ENCODE measurements around the gene NT5C3B. TPM values are rescaled to one million over a fixed set of nuclear protein-coding genes. Genes with fewer than 3 reads are reported as not detected.
"Not testable (repeated sequence)": the region's sequence is repeated elsewhere in the genome, so short reads cannot be mapped to it uniquely, and the experiment has no call there.

The NT5C3B gene
- polyA plus RNA-seq, 3 donors = 45.9 to 70.5 (median 50.0) TPM

GRCh38 chr17:41793784-41794539 lies 42.1 kb downstream of the NT5C3B start:
- WGBS, 3 donors = 65 to 76% (median 72%) methylated on average over 14 of the region's 14 CpGs
- H3K27ac ChIP-seq (ENCODE audit: low read depth, low read length) = no peak overlapping the region

- 18 to 35% (median 33%) methylated on average over 22 of the region's 22 CpGs for WGBS, 3 donors
- no peak overlapping the region for H3K27ac ChIP-seq (ENCODE audit: low read depth, low read length)
Measured at GRCh38 chr17:41792845-41793783, 42.9 kb downstream of the NT5C3B start.

GRCh38 chr17:41787021-41787418 lies 49.0 kb downstream of the NT5C3B start:
- H3K27ac ChIP-seq (ENCODE audit: low read depth, low read length) = no peak overlapping the region
- WGBS, 3 donors = 26 to 49% (median 48%) methylated on average over 4 of the region's 4 CpGs

GRCh38 chr17:41786227-41787020 lies 49.6 kb downstream of the NT5C3B start, which contains the start of gene JUP:
JUP (minus strand) TSS chr17:41786711; CDS start chr17:41771854, 14,857 bp downstream.
- WGBS, 3 donors = 0 to 1% (median 1%) methylated on average over 46 to 79 of the region's 79 CpGs
- H3K27ac ChIP-seq (ENCODE audit: low read depth, low read length) = no peak within 1 kb of the TSS

GRCh38 chr17:41785859-41786226 lies 50.2 kb downstream of the NT5C3B start:
- 1 to 3% (median 2%) methylated on average over 18 to 22 of the region's 22 CpGs for WGBS, 3 donors
- H3K27ac ChIP-seq (ENCODE audit: low read depth, low read length) = no peak overlapping the region

- WGBS, 3 donors = 8 to 10% (median 9%) methylated on average over 13 of the region's 13 CpGs
Measured at GRCh38 chr17:41785091-41785858, 50.8 kb downstream of the NT5C3B start.

GRCh38 chr17:41784207-41784744 lies 51.8 kb downstream of the NT5C3B start:
- WGBS, 3 donors = 34 to 42% (median 34%) methylated on average over 6 of the region's 6 CpGs
- H3K27ac ChIP-seq (ENCODE audit: low read depth, low read length) = no peak overlapping the region

More at GRCh38 chr17:41785091-41785858, 50.8 kb downstream of the NT5C3B start:
- H3K27ac ChIP-seq (ENCODE audit: low read depth, low read length) = no peak overlapping the region

- H3K27ac ChIP-seq (ENCODE audit: low read depth, low read length) = no peak overlapping the region
- WGBS, 3 donors = 35 to 52% (median 43%) methylated on average over 4 of the region's 4 CpGs
Measured at GRCh38 chr17:41782142-41782541, 53.9 kb downstream of the NT5C3B start.

GRCh38 chr17:41781404-41782110 lies 54.5 kb downstream of the NT5C3B start:
- WGBS, 3 donors = 62 to 80% (median 64%) methylated on average over 13 of the region's 13 CpGs
- no peak overlapping the region for H3K27ac ChIP-seq (ENCODE audit: low read depth, low read length)

- WGBS, 3 donors = 93 to 100% (median 100%) methylated on average over 1 of the region's 1 CpG
- no peak overlapping the region for H3K27ac ChIP-seq (ENCODE audit: low read depth, low read length)
Measured at GRCh38 chr17:41779954-41780353, 56.1 kb downstream of the NT5C3B start.

- 13 to 20% (median 17%) methylated on average over 12 of the region's 12 CpGs for WGBS, 3 donors
- no peak overlapping the region for H3K27ac ChIP-seq (ENCODE audit: low read depth, low read length)
Measured at GRCh38 chr17:41777574-41778188, 58.4 kb downstream of the NT5C3B start.

- 31 to 48% (median 33%) methylated on average over 4 of the region's 4 CpGs for WGBS, 3 donors
- no peak overlapping the region for H3K27ac ChIP-seq (ENCODE audit: low read depth, low read length)
Measured at GRCh38 chr17:41777157-41777573, 58.9 kb downstream of the NT5C3B start.

- not testable (repeated sequence) for H3K27ac ChIP-seq (ENCODE audit: low read depth, low read length)
- 82 to 90% (median 84%) methylated on average over 14 of the region's 14 CpGs for WGBS, 3 donors
Measured at GRCh38 chr17:41776262-41776900, 59.7 kb downstream of the NT5C3B start.

- 76 to 81% (median 81%) methylated on average over 12 of the region's 12 CpGs for WGBS, 3 donors
- H3K27ac ChIP-seq (ENCODE audit: low read depth, low read length) = no peak overlapping the region
Measured at GRCh38 chr17:41775394-41776226, 60.4 kb downstream of the NT5C3B start.

Measured in adipose tissue (tissue), 3 donors.